ENCODE data around the gene ADCYAP1.

Gene ADCYAP1

DNA sequence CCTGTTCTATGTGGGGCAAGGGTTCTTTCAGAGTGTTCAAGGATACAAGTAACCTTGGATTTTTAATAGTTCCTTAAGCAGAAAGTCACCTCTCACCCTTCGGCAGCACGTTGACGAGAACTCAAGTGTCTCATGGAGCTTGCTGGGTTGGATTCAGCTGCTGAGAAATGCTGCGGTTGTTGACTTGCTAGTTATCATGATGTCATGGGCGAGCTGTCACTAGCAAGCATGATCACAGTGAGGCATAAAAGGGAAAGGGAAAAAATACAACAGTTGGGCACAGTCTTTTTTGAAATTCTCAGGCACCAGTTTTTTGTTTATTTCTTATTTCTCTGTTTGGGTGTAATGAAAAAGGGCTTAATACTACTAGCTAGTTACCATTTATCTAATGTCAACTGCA lies 53.2 kb downstream of the ADCYAP1 start:
- DNase-seq, result no peak
- intact Hi-C loops (cut with DNase I), result no loop called here

DNA sequence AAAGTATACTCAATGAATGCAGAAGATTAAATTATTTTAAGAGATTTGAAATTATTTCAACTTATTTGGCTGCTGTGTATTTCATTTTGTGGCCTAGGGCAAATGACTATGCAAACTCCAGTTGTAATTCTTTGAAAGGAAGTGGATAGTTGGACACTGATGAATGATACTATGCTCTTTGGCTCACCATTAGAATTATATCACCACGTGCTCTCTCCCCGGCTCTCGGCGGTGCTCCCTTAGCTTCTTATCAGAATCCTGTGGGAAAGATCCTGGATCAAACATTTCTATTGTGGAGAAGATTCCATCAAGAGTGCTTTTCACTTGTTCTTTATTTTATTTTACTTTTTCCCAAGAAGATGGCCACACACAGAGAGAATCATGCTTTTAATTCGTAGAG lies 55.2 kb downstream of the ADCYAP1 start:
- intact Hi-C loops (cut with DNase I), result no loop called here
- DNase-seq, result no peak
